ENCODE data around the gene WTAP.
"Not testable (repeated sequence)": the region's sequence is repeated elsewhere in the genome, so short reads cannot be mapped to it uniquely, and the experiment has no call there.

WTAP gene

GRCh38 chr6:159762681-159763293 is 35.5 kb downstream of the WTAP start:
- no peak for DNase-seq (ENCODE audit: low spot score)

- no peak for DNase-seq (ENCODE audit: low spot score)
These were observed 39.6 kb downstream of the WTAP start for GRCh38 chr6:159766906-159767305.

GRCh38 chr6:159769470-159769869 is 42.2 kb downstream of the WTAP start:
- no peak for DNase-seq (ENCODE audit: low spot score)

GRCh38 chr6:159772196-159772595 is 44.9 kb downstream of the WTAP start:
- no peak for DNase-seq (ENCODE audit: low spot score)

GRCh38 chr6:159777240-159777904 is 50.1 kb downstream of the WTAP start:
- no peak for DNase-seq (ENCODE audit: low spot score)

- DNase-seq (ENCODE audit: low spot score), result no peak
These were observed 50.8 kb downstream of the WTAP start for GRCh38 chr6:159778131-159778530.

GRCh38 chr6:159778542-159779103 is 51.3 kb downstream of the WTAP start:
- no peak for DNase-seq (ENCODE audit: low spot score)

GRCh38 chr6:159788276-159788675 is 61.0 kb downstream of the WTAP start:
- DNase-seq (ENCODE audit: low spot score), result no peak

- DNase-seq (ENCODE audit: low spot score), result peak; percentile 34
These were observed 61.6 kb downstream of the WTAP start for GRCh38 chr6:159788753-159789376.

- DNase-seq (ENCODE audit: low spot score), result peak; percentile 99
These were observed 62.3 kb downstream of the WTAP start, which contains the start of gene TCP1 for GRCh38 chr6:159789377-159790148. TSS of gene TCP1 (minus strand) at chr6:159789602. CDS start at chr6:159789468, 134 bp downstream.

GRCh38 chr6:159790149-159790955 is 63.0 kb downstream of the WTAP start, which contains the start of gene MRPL18:
TSS of gene MRPL18 (plus strand) at chr6:159790467. CDS start at chr6:159790588, 121 bp downstream.
- DNase-seq (ENCODE audit: low spot score), result peak; percentile 94

GRCh38 chr6:159790956-159791598 is 63.8 kb downstream of the WTAP start:
- DNase-seq (ENCODE audit: low spot score), result no peak

GRCh38 chr6:159794976-159795375 is 67.7 kb downstream of the WTAP start:
- not testable (repeated sequence) for DNase-seq (ENCODE audit: low spot score)

- DNase-seq (ENCODE audit: low spot score), result no peak
These were observed 70.2 kb downstream of the WTAP start for GRCh38 chr6:159797554-159797953.

GRCh38 chr6:159800141-159800865 is 73.0 kb downstream of the WTAP start, which contains the start of gene PNLDC1:
TSS of gene PNLDC1 (plus strand) at chr6:159800276. CDS start at chr6:159800308, 32 bp downstream.
- DNase-seq (ENCODE audit: low spot score), result no peak

- no peak for DNase-seq (ENCODE audit: low spot score)
These were observed 74.6 kb downstream of the WTAP start for GRCh38 chr6:159801935-159802334.

- DNase-seq (ENCODE audit: low spot score), result no peak
These were observed 77.2 kb downstream of the WTAP start for GRCh38 chr6:159804504-159804903.

GRCh38 chr6:159805440-159806020 is 78.2 kb downstream of the WTAP start:
- DNase-seq (ENCODE audit: low spot score), result no peak

All from activated CD4-positive, alpha-beta T cell treated with anti-CD3 and anti-CD28 coated beads, Interleukin-2, Interleukin-4, amounts not matched to agents 100 ng/mL and 50 ng/mL, durations not matched to agents 16 hours and 8 hours (primary cell).